ENCODE data around the gene TUBA8.
A peak's percentile ranks its signal among the peaks of the same experiment; 100 is the strongest.
"Not testable (repeated sequence)": the region's sequence is repeated elsewhere in the genome, so short reads cannot be mapped to it uniquely, and the experiment has no call there.

Gene TUBA8

GRCh38 chr22:18110194-18110953 is at the start of gene TUBA8:
Gene TUBA8 (plus strand): TSS chr22:18110809. CDS start chr22:18110866, 57 bp downstream.
- TF ChIP-seq ZNF70 (CRISPR knock-in tag; IDR thresholded peaks at IDR 0.05) (no peak), TCF4 (CRISPR knock-in tag; IDR thresholded peaks at IDR 0.05; ENCODE audit: borderline replicate concordance) (no peak), OSR1 (CRISPR knock-in tag; IDR thresholded peaks at IDR 0.05) (no peak), ZC3H10 (CRISPR knock-in tag; IDR thresholded peaks at IDR 0.05) (no peak), ZNF8 (CRISPR knock-in tag; IDR thresholded peaks at IDR 0.05) (no peak), SNAI2 (CRISPR knock-in tag; IDR thresholded peaks at IDR 0.05) (no peak), CREB5 (CRISPR knock-in tag; IDR thresholded peaks at IDR 0.05; ENCODE audit: low read depth) (no peak), BACH2 (CRISPR knock-in tag; IDR thresholded peaks at IDR 0.05; ENCODE audit: borderline replicate concordance) (no peak), ARNTL (CRISPR knock-in tag; IDR thresholded peaks at IDR 0.05; ENCODE audit: borderline replicate concordance, low read depth) (no peak), TOX (CRISPR knock-in tag; IDR thresholded peaks at IDR 0.05; ENCODE audit: borderline replicate concordance) (no peak), CSRNP3 (CRISPR knock-in tag; IDR thresholded peaks at IDR 0.05) (no peak), PPARA (CRISPR knock-in tag; IDR thresholded peaks at IDR 0.05; ENCODE audit: borderline replicate concordance) (no peak), CSDC2 (CRISPR knock-in tag; IDR thresholded peaks at IDR 0.05) (no peak), POU6F1 (CRISPR knock-in tag; IDR thresholded peaks at IDR 0.05; ENCODE audit: borderline replicate concordance, low read depth) (no peak), ESRRG (CRISPR knock-in tag; IDR thresholded peaks at IDR 0.05) (no peak), ZFP30 (CRISPR knock-in tag; IDR thresholded peaks at IDR 0.05) (no peak), ZFP3 (CRISPR knock-in tag; IDR thresholded peaks at IDR 0.05) (no peak)
- ATAC-seq, result peak; percentile 83

GRCh38 chr22:18062421-18062820 is 48.2 kb upstream of the TUBA8 start:
- no peak for ATAC-seq
- TF ChIP-seq CSRNP3 (CRISPR knock-in tag; IDR thresholded peaks at IDR 0.05), result no peak
- TF ChIP-seq ZFP30 (CRISPR knock-in tag; IDR thresholded peaks at IDR 0.05), result no peak
- TF ChIP-seq POU6F1 (CRISPR knock-in tag; IDR thresholded peaks at IDR 0.05; ENCODE audit: borderline replicate concordance, low read depth), result no peak
- TF ChIP-seq GLIS3 (CRISPR knock-in tag; IDR thresholded peaks at IDR 0.05), result no peak
- TF ChIP-seq TCF4 (CRISPR knock-in tag; IDR thresholded peaks at IDR 0.05; ENCODE audit: borderline replicate concordance), result no peak

DNA sequence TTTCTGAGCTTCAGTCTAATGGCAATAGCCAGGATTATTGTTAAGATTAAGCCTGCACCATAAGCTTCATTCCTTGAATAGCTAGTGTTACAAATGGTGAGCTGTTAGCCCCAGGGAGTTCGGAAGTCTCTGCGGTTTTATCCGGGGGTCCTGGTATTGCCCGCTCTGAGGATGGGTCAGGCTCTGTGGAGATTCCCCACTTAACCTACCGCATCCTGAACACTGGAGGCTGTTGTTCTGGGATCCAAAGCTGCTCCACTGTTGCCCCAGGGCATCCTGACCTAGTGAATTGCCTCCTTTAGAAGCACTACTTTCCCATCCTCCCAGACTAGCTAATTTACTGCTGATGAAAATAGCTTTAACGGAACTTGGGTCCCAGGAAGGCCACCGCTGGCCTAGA is 47.3 kb upstream of the TUBA8 start:
- TF ChIP-seq ZFP3 (CRISPR knock-in tag; IDR thresholded peaks at IDR 0.05), result no peak
- no peak for TF ChIP-seq CREB5 (CRISPR knock-in tag; IDR thresholded peaks at IDR 0.05; ENCODE audit: low read depth)
- TF ChIP-seq PATZ1 (CRISPR knock-in tag; IDR thresholded peaks at IDR 0.05; ENCODE audit: borderline replicate concordance), result no peak
- no peak for TF ChIP-seq ZNF565 (CRISPR knock-in tag; conservative IDR thresholded peaks at IDR 0.05; ENCODE audit: low read depth)
- TF ChIP-seq SNAI2 (CRISPR knock-in tag; IDR thresholded peaks at IDR 0.05), result no peak
- ATAC-seq, result no peak

DNA sequence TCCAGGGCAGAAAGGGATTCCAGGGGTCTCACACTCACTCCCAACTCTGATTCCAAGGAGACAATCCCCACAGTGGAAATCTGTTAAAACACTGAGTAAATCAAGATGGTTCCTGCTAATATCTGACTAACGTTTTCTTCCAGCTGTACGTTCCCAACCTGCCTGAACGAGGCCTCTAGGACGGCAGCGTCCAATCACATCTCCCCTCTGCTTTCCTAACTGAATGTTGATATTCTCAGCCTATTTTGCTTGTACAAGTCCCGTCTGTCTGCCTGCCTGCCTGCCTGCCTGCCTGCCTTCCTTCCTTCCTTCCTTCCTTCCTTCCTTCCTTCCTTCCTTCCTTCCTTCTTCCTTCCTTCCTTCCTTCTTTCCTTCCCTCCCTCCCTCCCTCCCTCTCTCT is 46.9 kb upstream of the TUBA8 start:
- not testable (repeated sequence) for ATAC-seq
